Measurements from ENCODE around the gene KCNJ8.
A peak's percentile ranks its signal among the peaks of the same experiment; 100 is the strongest.

The KCNJ8 gene

GRCh38 chr12:21774358-21775132, at the start of gene KCNJ8:
KCNJ8 (minus strand) TSS chr12:21774706; CDS start chr12:21773616, 1,090 bp downstream.
- TF ChIP-seq CTCF (IDR thresholded peaks at IDR 0.05; ENCODE audit: low read depth, low read length): no peak
- peak within 1 kb of the TSS; percentile 50 for H3K4me3 ChIP-seq (ENCODE audit: low read depth, low read length)

- no peak for TF ChIP-seq CTCF (IDR thresholded peaks at IDR 0.05; ENCODE audit: low read depth, low read length)
- no peak overlapping the region for H3K4me3 ChIP-seq (ENCODE audit: low read depth, low read length)
Measured at GRCh38 chr12:21823581-21823980, 49.1 kb upstream of the KCNJ8 start.

DNA sequence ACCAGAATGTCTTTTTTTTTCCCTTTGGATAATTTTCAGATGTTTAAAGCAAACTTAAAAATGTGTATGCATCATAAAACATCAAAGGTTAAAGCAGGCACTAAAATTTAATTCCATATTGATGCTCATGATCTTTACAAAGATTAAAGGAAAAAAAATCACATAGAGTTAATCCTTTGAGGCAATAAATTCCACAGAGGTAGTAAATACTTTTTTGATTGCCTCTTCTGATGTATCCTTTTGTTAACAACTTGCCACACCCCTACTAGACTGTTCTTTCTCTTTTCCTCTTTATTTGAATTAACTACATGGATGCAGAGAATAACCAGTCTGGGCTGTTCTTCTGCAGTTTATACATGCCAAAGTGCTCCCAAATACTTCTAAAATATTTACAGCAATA, 45.2 kb upstream of the KCNJ8 start:
- no peak for TF ChIP-seq CTCF (IDR thresholded peaks at IDR 0.05; ENCODE audit: low read depth, low read length)
- H3K4me3 ChIP-seq (ENCODE audit: low read depth, low read length): no peak overlapping the region

DNA sequence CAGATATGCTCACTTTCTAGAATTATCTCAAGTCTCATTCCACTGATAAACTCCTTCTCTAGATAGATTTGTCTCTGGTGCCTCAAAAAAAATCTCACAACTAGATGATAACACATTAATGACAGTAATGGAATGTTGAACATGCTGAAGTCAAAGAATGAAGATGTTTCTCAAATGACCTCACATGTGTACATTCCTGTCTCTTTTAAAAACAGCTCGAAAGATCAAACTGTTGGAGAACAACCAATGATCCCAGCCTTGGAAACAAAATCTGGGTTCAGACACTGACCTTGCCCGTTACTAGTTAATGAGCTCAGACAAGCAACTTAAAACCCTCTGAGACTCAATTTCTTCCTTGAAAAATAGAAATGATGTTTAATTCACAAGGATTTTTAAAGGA, 44.7 kb upstream of the KCNJ8 start:
- TF ChIP-seq CTCF (IDR thresholded peaks at IDR 0.05; ENCODE audit: low read depth, low read length): no peak
- no peak overlapping the region for H3K4me3 ChIP-seq (ENCODE audit: low read depth, low read length)

- no peak for TF ChIP-seq CTCF (IDR thresholded peaks at IDR 0.05; ENCODE audit: low read depth, low read length)
Measured at GRCh38 chr12:21818627-21819026, 44.1 kb upstream of the KCNJ8 start.

GRCh38 chr12:21815306-21816062, 41.0 kb upstream of the KCNJ8 start:
- no peak for TF ChIP-seq CTCF (IDR thresholded peaks at IDR 0.05; ENCODE audit: low read depth, low read length)
- H3K4me3 ChIP-seq (ENCODE audit: low read depth, low read length): no peak overlapping the region

More at GRCh38 chr12:21818627-21819026, 44.1 kb upstream of the KCNJ8 start:
- no peak overlapping the region for H3K4me3 ChIP-seq (ENCODE audit: low read depth, low read length)

- no peak overlapping the region for H3K4me3 ChIP-seq (ENCODE audit: low read depth, low read length)
- TF ChIP-seq CTCF (IDR thresholded peaks at IDR 0.05; ENCODE audit: low read depth, low read length): no peak
Measured at GRCh38 chr12:21814814-21815213, 40.3 kb upstream of the KCNJ8 start.

Data from WI38 (cell line).